ENCODE data around the gene ARID3A. TPM values are rescaled to one million over a fixed set of nuclear protein-coding genes. Genes with fewer than 3 reads are reported as not detected.

Gene ARID3A
- total and polyA plus RNA-seq, 2 of the 13 experiments (the other 11 are each of a cell fraction or from before 2014, with no cell fraction given), result 71.3 to 77.9 TPM

- TF ChIP-seq STAT6 (CRISPR knock-in tag; IDR thresholded peaks at IDR 0.05; ENCODE audit: borderline replicate concordance) (peak; percentile 51; the same call in 1 of the 2 replicates), KDM3A (CRISPR knock-in tag; IDR thresholded peaks at IDR 0.05; ENCODE audit: low read depth) (peak; percentile 96), ASH2L (IDR thresholded peaks at IDR 0.05; ENCODE audit: insufficient read length, low read depth, low read length) (peak; percentile 26), ZBTB39 (CRISPR knock-in tag; IDR thresholded peaks at IDR 0.05) (no peak), DNMT3B (CRISPR knock-in tag; conservative IDR thresholded peaks at IDR 0.05) (no peak), PATZ1 (CRISPR knock-in tag; IDR thresholded peaks at IDR 0.05) (peak; percentile 92), NFE2L1 (CRISPR knock-in tag; IDR thresholded peaks at IDR 0.05; ENCODE audit: borderline replicate concordance) (no peak), KDM5B (CRISPR knock-in tag; IDR thresholded peaks at IDR 0.05; ENCODE audit: borderline replicate concordance) (peak; percentile 68; the same call in 1 of the 2 replicates), ZNF121 (CRISPR knock-in tag; IDR thresholded peaks at IDR 0.05) (peak; percentile 31; the same call in 1 of the 2 replicates), MED8 (CRISPR knock-in tag; IDR thresholded peaks at IDR 0.05; ENCODE audit: insufficient replicate concordance) (no peak)
- TF ChIP-seq, protein P1, sequence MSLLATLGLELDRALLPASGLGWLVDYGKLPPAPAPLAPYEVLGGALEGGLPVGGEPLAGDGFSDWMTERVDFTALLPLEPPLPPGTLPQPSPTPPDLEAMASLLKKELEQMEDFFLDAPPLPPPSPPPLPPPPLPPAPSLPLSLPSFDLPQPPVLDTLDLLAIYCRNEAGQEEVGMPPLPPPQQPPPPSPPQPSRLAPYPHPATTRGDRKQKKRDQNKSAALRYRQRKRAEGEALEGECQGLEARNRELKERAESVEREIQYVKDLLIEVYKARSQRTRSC (CRISPR knock-in tag; IDR thresholded peaks at IDR 0.05; ENCODE audit: low read depth), result no peak
- TF ChIP-seq, protein P2, sequence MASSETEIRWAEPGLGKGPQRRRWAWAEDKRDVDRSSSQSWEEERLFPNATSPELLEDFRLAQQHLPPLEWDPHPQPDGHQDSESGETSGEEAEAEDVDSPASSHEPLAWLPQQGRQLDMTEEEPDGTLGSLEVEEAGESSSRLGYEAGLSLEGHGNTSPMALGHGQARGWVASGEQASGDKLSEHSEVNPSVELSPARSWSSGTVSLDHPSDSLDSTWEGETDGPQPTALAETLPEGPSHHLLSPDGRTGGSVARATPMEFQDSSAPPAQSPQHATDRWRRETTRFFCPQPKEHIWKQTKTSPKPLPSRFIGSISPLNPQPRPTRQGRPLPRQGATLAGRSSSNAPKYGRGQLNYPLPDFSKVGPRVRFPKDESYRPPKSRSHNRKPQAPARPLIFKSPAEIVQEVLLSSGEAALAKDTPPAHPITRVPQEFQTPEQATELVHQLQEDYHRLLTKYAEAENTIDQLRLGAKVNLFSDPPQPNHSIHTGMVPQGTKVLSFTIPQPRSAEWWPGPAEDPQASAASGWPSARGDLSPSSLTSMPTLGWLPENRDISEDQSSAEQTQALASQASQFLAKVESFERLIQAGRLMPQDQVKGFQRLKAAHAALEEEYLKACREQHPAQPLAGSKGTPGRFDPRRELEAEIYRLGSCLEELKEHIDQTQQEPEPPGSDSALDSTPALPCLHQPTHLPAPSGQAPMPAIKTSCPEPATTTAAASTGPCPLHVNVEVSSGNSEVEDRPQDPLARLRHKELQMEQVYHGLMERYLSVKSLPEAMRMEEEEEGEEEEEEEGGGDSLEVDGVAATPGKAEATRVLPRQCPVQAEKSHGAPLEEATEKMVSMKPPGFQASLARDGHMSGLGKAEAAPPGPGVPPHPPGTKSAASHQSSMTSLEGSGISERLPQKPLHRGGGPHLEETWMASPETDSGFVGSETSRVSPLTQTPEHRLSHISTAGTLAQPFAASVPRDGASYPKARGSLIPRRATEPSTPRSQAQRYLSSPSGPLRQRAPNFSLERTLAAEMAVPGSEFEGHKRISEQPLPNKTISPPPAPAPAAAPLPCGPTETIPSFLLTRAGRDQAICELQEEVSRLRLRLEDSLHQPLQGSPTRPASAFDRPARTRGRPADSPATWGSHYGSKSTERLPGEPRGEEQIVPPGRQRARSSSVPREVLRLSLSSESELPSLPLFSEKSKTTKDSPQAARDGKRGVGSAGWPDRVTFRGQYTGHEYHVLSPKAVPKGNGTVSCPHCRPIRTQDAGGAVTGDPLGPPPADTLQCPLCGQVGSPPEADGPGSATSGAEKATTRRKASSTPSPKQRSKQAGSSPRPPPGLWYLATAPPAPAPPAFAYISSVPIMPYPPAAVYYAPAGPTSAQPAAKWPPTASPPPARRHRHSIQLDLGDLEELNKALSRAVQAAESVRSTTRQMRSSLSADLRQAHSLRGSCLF (CRISPR knock-in tag; IDR thresholded peaks at IDR 0.05; ENCODE audit: borderline replicate concordance), result no peak
These were observed 8.3 kb upstream of the ARID3A start, which contains the start of gene KISS1R (continued) for GRCh38 chr19:917323-918151.

All from HepG2 (cell line).